ENCODE data around the gene SERPINB5. TPM values are rescaled to one million over a fixed set of nuclear protein-coding genes. Genes with fewer than 3 reads are reported as not detected.

SERPINB5 gene
- total RNA-seq, 4 donors from 2014 or later = 158 to 658 (median 458) TPM

DNA sequence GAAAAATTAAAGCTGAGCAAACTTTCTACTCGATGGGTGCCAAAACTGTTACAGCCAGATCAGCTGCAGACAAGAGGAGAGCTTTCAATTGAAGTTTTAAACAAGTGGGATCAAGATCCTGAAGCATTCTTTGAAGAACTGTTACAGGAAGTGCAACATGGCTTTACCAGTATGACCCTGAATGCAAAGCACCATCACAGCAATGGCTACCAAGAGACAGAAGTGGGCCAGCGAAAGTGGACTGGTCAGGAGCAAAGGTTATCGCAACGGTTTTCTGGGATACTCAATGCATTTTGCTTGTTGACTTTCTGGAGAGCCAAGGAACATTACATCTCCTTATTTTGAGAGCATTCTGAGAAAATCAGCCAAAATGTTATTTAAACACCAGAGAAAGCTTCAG is 9.1 kb upstream of the SERPINB5 start:
- no peaks in the 10 kb centered on the region for H3K27me3 ChIP-seq
- no peaks in the 10 kb centered on the region for H3K9me3 ChIP-seq
- H3K36me3 ChIP-seq = no peaks in the 10 kb centered on the region
- H3K4me3 ChIP-seq = no peak overlapping the region
- DNase-seq (ENCODE audit: low spot score in 2 of 2) = no peak
- no peak overlapping the region for H3K27ac ChIP-seq
- TF ChIP-seq, protein P1, sequence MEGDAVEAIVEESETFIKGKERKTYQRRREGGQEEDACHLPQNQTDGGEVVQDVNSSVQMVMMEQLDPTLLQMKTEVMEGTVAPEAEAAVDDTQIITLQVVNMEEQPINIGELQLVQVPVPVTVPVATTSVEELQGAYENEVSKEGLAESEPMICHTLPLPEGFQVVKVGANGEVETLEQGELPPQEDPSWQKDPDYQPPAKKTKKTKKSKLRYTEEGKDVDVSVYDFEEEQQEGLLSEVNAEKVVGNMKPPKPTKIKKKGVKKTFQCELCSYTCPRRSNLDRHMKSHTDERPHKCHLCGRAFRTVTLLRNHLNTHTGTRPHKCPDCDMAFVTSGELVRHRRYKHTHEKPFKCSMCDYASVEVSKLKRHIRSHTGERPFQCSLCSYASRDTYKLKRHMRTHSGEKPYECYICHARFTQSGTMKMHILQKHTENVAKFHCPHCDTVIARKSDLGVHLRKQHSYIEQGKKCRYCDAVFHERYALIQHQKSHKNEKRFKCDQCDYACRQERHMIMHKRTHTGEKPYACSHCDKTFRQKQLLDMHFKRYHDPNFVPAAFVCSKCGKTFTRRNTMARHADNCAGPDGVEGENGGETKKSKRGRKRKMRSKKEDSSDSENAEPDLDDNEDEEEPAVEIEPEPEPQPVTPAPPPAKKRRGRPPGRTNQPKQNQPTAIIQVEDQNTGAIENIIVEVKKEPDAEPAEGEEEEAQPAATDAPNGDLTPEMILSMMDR (IDR thresholded peaks at IDR 0.05) = no peak
- TF ChIP-seq EP300 (IDR thresholded peaks at IDR 0.05) (no peak), POLR2AphosphoS5 (IDR thresholded peaks at IDR 0.05) (no peak), POLR2A (IDR thresholded peaks at IDR 0.05) (no peak)
- WGBS = 84% methylated on average over 4 of the region's 4 CpGs
- peaks cover 16% of the 10 kb centered on the region for H3K4me1 ChIP-seq

DNA sequence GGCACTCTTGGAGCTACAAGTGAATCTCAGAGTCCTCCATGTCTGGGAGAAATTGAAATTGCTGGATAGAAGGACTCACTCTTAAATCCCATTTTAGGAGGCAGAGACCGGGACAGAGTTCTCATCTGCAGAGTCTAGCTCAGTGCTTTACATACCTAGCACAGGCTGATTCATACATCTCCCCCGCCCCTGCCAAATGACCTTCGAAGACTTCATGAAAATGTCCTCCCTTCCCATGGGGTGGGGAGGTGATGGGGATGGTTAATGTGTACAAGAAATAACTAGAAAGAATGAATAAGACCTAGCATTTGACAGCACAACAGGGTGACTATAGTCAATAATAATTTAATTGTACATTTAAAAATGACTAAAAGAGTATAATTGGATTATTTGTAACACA is 8.2 kb upstream of the SERPINB5 start:
- DNase-seq (ENCODE audit: low spot score in 2 of 2) = no peak
- H3K4me1 ChIP-seq = peaks cover 21% of the 10 kb centered on the region
- H3K27ac ChIP-seq = no peak overlapping the region
- H3K4me3 ChIP-seq = no peak overlapping the region
- TF ChIP-seq POLR2A (IDR thresholded peaks at IDR 0.05) (no peak), EP300 (IDR thresholded peaks at IDR 0.05) (no peak), POLR2AphosphoS5 (IDR thresholded peaks at IDR 0.05) (no peak)
- TF ChIP-seq, protein P1 (IDR thresholded peaks at IDR 0.05) = no peak
- H3K27me3 ChIP-seq = no peaks in the 10 kb centered on the region
- WGBS = 85% methylated on average over 3 of the region's 3 CpGs
- no peaks in the 10 kb centered on the region for H3K36me3 ChIP-seq
- H3K9me3 ChIP-seq = no peaks in the 10 kb centered on the region

DNA sequence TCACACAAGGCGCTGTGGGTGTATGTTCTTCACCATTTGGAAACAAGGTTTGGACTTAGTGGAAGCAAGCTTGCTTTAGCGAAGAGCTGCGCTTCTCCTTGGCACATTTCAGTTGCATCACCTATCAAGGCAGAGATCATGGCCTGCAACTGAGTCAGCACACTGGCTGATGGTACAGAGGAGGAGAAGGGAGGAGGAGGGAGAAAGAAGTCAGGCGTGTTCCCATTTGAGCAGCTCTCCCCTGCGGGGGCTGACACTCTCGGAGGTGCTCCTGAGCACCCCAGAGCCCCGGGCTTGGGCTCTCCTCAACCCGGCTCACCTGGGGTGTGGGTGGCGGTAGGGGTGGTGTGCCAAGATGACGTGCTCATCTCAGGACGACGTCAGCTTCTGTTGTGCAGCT is 6.0 kb upstream of the SERPINB5 start:
- H3K4me1 ChIP-seq = peaks cover 22% of the 10 kb centered on the region
- H3K27me3 ChIP-seq = no peaks in the 10 kb centered on the region
- WGBS = 56% methylated on average over 12 of the region's 12 CpGs
- TF ChIP-seq, protein P1 (IDR thresholded peaks at IDR 0.05) = no peak
- no peak for TF ChIP-seq EP300 (IDR thresholded peaks at IDR 0.05)
- no peak for TF ChIP-seq POLR2A (IDR thresholded peaks at IDR 0.05)
- TF ChIP-seq POLR2AphosphoS5 (IDR thresholded peaks at IDR 0.05) = no peak
- no peaks in the 10 kb centered on the region for H3K36me3 ChIP-seq
- peak overlapping the region; percentile 79 for H3K27ac ChIP-seq
- no peak for DNase-seq (ENCODE audit: low spot score in 2 of 2)
- no peaks in the 10 kb centered on the region for H3K9me3 ChIP-seq
- no peak overlapping the region for H3K4me3 ChIP-seq

DNA sequence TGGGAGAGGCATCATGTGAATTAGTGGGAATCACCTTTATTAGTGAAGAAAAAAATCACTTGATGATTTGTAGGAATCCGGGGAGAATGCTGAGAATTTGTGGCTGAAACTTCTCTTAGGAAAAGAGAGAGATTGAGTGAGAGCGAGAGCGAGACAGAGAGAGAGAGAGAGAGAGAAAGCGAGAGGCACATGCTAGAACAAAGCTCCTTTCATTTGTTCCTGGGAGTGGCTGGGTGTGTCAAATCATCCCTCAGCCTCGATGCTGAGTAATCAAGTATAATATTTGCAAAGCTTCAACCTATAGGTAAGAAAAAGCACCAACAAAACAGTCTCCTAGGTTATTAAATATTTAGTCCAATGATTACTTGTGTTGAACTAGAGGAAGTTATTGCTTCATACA is 4.4 kb upstream of the SERPINB5 start:
- peaks cover 26% of the 10 kb centered on the region for H3K4me1 ChIP-seq
- TF ChIP-seq POLR2AphosphoS5 (IDR thresholded peaks at IDR 0.05) (no peak), EP300 (IDR thresholded peaks at IDR 0.05) (no peak), POLR2A (IDR thresholded peaks at IDR 0.05) (no peak)
- TF ChIP-seq, protein P1 (IDR thresholded peaks at IDR 0.05) = no peak
- H3K9me3 ChIP-seq = no peaks in the 10 kb centered on the region
- H3K27me3 ChIP-seq = no peaks in the 10 kb centered on the region
- no peak for DNase-seq (ENCODE audit: low spot score in 2 of 2)
- H3K27ac ChIP-seq = peak overlapping the region; percentile 79
- H3K36me3 ChIP-seq = no peaks in the 10 kb centered on the region
- WGBS = 39% methylated on average over 5 of the region's 5 CpGs
- no peak overlapping the region for H3K4me3 ChIP-seq

DNA sequence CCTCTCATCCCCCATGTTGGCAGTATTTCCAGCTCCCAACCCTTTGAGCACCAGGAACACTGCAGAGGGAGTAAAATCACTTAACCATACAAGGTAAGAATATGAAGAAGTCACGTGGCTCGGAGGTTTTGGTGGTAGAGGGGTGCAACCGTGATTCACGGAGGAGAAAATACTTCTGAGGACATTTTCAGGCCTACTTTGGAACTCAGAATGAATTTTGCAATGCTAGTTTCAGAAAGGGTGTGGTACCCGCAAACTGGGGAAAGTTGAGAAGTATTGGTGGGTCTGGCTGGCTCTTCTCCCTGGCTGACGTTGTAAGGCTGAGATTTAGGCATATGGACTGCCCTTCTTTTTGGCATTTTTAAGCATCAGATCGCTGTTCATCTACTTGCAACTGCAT is 442 bp downstream of the SERPINB5 start:
- Histone ChIP-seq H3K9me3 (no peaks in the 10 kb centered on the region), H3K4me1 (peaks cover 33% of the 10 kb centered on the region), H3K36me3 (no peaks in the 10 kb centered on the region), H3K4me3 (peak overlapping the region; percentile 54), H3K27me3 (no peaks in the 10 kb centered on the region), H3K27ac (peak overlapping the region; percentile 89)
- no peak for DNase-seq (ENCODE audit: low spot score in 2 of 2)
- TF ChIP-seq POLR2A (IDR thresholded peaks at IDR 0.05) (no peak), POLR2AphosphoS5 (IDR thresholded peaks at IDR 0.05) (no peak), EP300 (IDR thresholded peaks at IDR 0.05) (no peak)
- TF ChIP-seq, protein P1 (IDR thresholded peaks at IDR 0.05) = no peak
- WGBS = 36% methylated on average over 7 of the region's 7 CpGs

Data from suprapubic skin (tissue), 4 donors.